Spinal cord (tissue), 10 donors: ENCODE measurements around the gene MMRN2. TPM values are rescaled to one million over a fixed set of nuclear protein-coding genes. Genes with fewer than 3 reads are reported as not detected.

Experiments
- DNase-seq, 6 donors: peaks; one replicate each; pipeline versions ENCODE4 v3.0.0 to v3.0.0-alpha.2; 2013 to 2015; ENCODE audit warnings: low spot score in 6 of 6, low read depth in 4 of 6
- H3K27ac ChIP-seq: one replicate; pipeline ENCODE4 v1.5.1; 2013; ENCODE audit warnings: low read depth, low read length, control low read depth
- H3K27me3 ChIP-seq: one replicate; pipeline ENCODE4 v1.6.1; 2013; ENCODE audit warnings: low read length; ENCODE audit not compliant: control insufficient read depth, insufficient read depth
- H3K36me3 ChIP-seq: one replicate; pipeline ENCODE4 v1.6.1; 2013; ENCODE audit warnings: low read length; ENCODE audit not compliant: control insufficient read depth, insufficient read depth
- H3K4me1 ChIP-seq: one replicate; pipeline ENCODE4 v1.6.1; 2013; ENCODE audit warnings: low read length; ENCODE audit not compliant: control insufficient read depth, insufficient read depth
- H3K4me3 ChIP-seq: one replicate; pipeline ENCODE4 v1.5.1; 2013; ENCODE audit warnings: low read depth, low read length, control low read depth
- H3K9me3 ChIP-seq: one replicate; pipeline ENCODE4 v1.6.1; 2013; ENCODE audit warnings: low read length; ENCODE audit not compliant: control insufficient read depth, insufficient read depth
- WGBS: methylation state at CpG from one replicate; pipeline ENCODE4 v1.1.5; 2013; ENCODE audit warnings: missing lambda C conversion rate; ENCODE audit not compliant: insufficient coverage; 5-methylcytosine and 5-hydroxymethylcytosine counted together
- polyA plus RNA-seq, 2 donors: library from polyadenylated mRNA; unstranded; fragments of 120-200 nt; gene quantifications; one replicate each; pipeline ENCODE4 v1.2.1, GENCODE V29; 2013; ENCODE audit not compliant: insufficient read length in 2 of 2
- total RNA-seq, 2 donors: library from RNA; depleted of rRNA in 1 of 2; stranded (reverse); fragments of 120-200 nt in 1 of 2; fragments of >200 nt in 1 of 2; gene quantifications; one replicate each; pipeline versions ENCODE4 v1.2.3 to v1.2.4, GENCODE V29; 2013 to 2014
- donor health status: healthy.

MMRN2 gene
- total and polyA plus RNA-seq, 4 donors = 13.5 to 33.5 (median 14.7) TPM

DNA sequence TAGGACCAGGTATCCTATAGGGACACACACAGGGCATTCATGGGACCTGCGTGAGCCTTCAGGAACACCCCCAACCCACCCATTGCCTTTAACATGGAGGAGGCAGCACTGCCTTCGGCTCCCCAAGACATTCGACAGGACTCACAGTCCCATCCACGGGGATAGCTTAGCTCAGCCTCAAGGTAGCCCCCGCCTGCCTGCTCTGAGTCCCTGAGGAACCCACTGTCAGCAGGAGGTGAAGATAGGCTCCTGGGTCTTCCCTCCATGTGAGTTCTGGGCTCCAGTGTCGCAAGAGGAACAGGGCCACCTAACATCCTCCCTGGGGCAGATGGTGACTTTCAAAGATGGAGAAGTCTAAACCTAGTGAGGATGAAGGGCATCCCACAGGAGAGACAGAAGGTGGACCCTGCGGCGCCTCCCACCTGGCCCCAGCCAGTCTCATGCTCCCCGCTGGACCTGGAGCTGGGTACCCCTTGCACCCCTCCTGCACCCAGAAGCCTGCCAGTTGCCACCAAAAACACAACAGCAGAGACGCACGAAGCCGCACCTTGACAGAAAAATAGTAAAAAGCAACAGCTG lies 6.0 kb upstream of the MMRN2 start:
- Histone ChIP-seq H3K36me3 (peaks cover 18% of the 10 kb centered on the region), H3K27me3 (peaks cover 8% of the 10 kb centered on the region), H3K4me1 (peaks cover 59% of the 10 kb centered on the region), H3K4me3 (no peak overlapping the region), H3K9me3 (no peaks in the 10 kb centered on the region), H3K27ac (no peak overlapping the region)
- no peak for DNase-seq
- WGBS = 92% methylated on average over 12 of the region's 12 CpGs

DNA sequence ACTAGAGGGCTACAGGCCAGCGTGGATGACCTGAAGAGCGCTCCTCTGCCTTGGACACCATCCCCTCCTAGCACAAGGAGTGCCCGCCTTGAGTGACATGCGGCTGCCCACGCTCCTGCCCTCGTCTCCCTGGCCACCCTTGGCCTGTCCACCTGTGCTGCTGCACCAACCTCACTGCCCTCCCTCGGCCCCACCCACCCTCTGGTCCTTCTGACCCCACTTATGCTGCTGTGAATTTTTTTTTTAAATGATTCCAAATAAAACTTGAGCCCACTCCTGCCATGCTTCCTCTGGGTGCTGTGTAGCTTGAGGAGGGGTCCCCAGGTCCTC lies 5.5 kb upstream of the MMRN2 start:
- WGBS = 100% methylated on average over 1 of the region's 7 CpGs
- no peaks in the 10 kb centered on the region for H3K9me3 ChIP-seq
- peaks cover 59% of the 10 kb centered on the region for H3K4me1 ChIP-seq
- no peak overlapping the region for H3K27ac ChIP-seq
- no peak overlapping the region for H3K4me3 ChIP-seq
- peaks cover 4% of the 10 kb centered on the region for H3K27me3 ChIP-seq
- no peak for DNase-seq
- peaks cover 18% of the 10 kb centered on the region for H3K36me3 ChIP-seq

DNA sequence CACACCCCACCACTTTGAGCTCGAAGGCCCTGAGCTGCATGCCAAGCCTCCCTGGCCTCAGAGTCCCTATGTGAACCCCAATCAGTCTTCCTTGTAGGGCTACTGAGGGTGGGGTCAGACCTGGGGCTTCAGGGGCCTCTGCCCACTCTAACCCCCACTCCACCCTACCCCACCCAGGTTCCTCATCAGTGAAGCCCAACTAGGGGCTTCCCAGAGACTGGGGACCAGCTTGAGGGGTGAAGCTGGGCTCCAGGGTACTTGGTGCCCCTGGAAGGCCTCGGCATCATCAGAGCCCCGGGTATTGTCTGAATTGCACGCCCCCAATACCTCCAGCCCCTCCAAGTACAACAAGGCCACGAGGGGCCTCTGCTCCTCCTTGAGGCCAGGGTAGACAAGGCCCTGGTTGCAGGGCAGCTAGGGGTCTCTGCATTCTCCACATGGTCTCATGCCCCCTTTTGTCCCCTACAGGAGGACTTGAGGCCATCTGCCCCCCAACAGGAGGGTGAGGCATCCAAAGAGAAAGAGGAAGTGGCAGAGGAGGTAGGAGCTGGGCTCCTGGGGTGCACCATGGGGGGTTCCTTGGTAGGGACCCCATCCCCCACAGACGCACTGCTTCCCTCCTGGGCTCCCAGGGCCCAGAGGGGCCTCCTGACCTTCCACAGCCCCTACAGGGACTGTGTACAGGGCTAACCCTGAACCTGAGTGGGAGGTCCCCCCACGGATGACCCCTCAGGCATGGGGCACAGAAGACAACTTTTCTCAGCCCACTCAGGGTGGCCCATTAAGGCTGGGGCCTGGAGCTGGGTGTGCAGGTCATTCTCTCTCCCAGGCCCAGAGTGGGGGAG lies 4.9 kb upstream of the MMRN2 start:
- no peak overlapping the region for H3K4me3 ChIP-seq
- H3K4me1 ChIP-seq = peaks cover 59% of the 10 kb centered on the region
- peaks cover 18% of the 10 kb centered on the region for H3K36me3 ChIP-seq
- no peak for DNase-seq
- no peak overlapping the region for H3K27ac ChIP-seq
- H3K9me3 ChIP-seq = no peaks in the 10 kb centered on the region
- no peaks in the 10 kb centered on the region for H3K27me3 ChIP-seq
- WGBS = 82% methylated on average over 7 of the region's 7 CpGs

DNA sequence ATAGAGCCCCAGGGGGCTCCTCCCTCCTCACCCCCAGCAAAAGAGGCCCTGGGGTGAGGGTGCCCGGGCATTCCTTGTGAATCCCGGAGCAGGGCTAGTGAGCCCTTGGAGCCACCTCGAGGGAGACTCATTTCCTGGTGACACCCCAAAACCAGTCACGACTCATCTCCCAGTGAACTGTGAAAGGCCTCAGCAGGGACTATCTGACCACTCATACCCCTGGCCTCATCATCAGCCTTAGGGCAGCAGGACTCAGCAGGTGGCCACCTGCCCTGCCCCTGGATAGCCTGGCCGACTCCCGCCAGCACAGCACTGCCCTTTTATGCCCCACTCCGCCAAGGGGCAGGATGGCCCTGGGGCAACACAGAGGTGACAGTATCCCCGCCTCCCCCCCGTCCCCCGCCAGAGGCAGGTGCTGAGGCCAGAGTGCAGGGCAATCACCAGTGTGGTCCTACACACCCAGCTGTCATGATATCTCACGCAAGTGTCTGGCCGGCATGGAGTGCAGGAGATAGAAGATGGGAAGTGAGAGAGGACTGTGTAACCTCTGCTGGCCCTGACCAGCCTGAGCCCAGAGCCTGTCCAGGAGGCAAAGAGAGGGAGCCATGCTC lies 4.2 kb upstream of the MMRN2 start:
- H3K9me3 ChIP-seq = no peaks in the 10 kb centered on the region
- WGBS = 96% methylated on average over 12 of the region's 12 CpGs
- peaks cover 59% of the 10 kb centered on the region for H3K4me1 ChIP-seq

DNA sequence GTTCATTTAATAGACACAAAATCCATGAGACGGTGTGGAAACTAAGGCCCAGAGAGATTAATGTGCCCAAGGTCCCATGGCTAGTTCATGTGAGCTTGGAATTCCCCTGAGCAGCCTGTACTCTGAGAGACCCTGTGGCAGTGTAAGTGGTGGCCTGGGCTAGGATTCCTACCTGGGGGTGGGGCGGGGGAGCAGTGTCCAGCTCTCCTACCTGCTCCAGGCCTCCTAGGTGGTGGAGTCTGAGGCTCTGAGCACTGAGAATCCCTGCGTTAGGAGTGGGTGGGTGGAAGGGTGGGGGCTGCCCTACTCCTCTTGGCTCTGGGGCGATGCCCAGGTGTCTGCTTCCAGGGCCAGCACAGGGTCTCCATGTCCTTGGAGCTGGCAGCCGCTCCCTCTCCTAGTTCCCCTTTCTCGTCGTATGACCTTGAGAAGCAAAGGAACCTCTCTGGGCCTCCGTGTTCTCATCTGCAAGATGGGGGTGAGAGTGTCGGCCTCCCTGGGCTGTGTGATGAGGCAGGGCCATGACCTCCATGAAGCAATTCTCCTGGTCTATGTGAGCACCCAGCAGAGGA lies 3.5 kb upstream of the MMRN2 start:
- peaks cover 18% of the 10 kb centered on the region for H3K36me3 ChIP-seq
- H3K4me1 ChIP-seq = peaks cover 60% of the 10 kb centered on the region
- no peak overlapping the region for H3K27ac ChIP-seq
- H3K4me3 ChIP-seq = no peak overlapping the region
- H3K27me3 ChIP-seq = no peaks in the 10 kb centered on the region
- H3K9me3 ChIP-seq = no peaks in the 10 kb centered on the region
- DNase-seq = no peak
- 80% methylated on average over 4 of the region's 9 CpGs for WGBS

More for the DNA sequence above, 4.2 kb upstream of the MMRN2 start:
- H3K4me3 ChIP-seq = no peak overlapping the region
- no peaks in the 10 kb centered on the region for H3K27me3 ChIP-seq
- DNase-seq = no peak
- H3K27ac ChIP-seq = no peak overlapping the region
- H3K36me3 ChIP-seq = peaks cover 18% of the 10 kb centered on the region

DNA sequence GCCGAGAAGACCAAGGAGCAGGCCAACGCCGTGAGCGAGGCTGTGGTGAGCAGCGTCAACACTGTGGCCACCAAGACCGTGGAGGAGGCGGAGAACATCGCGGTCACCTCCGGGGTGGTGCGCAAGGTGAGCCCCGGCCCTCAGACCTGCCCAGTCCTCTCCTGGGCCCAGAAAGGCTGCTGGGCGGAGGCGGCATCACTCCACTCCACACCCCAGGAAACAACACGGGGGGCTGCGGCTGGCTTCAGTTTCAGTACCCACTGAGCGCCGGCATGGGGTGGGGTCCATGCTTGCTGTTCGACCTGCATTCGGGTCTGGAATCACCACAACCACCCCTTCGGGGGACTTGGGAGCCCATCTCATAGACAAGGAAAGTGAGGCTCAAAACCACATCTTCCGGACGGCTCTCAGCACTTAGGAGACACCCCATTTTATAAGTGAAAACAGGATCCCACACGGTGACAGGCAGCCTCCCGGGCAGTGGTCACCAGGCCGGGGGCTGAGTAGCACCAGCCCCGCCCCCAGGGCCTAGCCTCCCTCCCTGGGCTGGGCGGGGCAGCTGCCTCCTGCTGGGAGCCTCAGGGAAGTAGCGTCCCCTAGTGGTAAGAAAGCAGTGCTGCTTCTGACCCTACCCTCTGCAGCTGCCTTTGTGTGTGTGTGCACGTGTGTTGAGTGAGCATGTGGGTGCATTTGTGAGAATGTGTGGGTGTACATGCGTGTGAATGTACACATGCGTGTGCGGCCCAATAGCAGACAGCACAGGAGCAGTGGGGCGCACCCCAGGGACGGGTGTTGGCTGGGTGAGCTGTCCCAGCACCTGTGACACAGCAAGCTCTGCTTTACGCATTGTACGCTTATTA lies 2.8 kb upstream of the MMRN2 start:
- DNase-seq = peak in 1 of 6 donors; percentile 52
- Histone ChIP-seq H3K4me1 (peaks cover 67% of the 10 kb centered on the region), H3K27me3 (no peaks in the 10 kb centered on the region), H3K4me3 (peak overlapping the region; percentile 2), H3K27ac (no peak overlapping the region), H3K9me3 (no peaks in the 10 kb centered on the region), H3K36me3 (peaks cover 18% of the 10 kb centered on the region)
- 79% methylated on average over 34 of the region's 37 CpGs for WGBS

DNA sequence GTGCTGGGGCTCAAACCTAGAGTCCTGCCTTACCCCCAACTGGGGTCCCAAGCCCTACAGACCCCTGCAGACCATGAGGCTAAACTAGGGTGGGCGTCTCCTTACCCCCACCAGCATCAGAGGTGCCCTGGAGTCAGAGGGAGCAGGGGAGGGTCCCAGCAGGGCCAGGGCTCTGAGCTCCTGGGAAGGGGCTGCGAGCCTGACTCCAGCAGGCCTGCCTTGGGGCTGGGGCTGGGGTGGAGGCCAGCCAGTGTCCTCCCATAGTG lies 2.3 kb upstream of the MMRN2 start:
- H3K4me1 ChIP-seq = peaks cover 70% of the 10 kb centered on the region

DNA sequence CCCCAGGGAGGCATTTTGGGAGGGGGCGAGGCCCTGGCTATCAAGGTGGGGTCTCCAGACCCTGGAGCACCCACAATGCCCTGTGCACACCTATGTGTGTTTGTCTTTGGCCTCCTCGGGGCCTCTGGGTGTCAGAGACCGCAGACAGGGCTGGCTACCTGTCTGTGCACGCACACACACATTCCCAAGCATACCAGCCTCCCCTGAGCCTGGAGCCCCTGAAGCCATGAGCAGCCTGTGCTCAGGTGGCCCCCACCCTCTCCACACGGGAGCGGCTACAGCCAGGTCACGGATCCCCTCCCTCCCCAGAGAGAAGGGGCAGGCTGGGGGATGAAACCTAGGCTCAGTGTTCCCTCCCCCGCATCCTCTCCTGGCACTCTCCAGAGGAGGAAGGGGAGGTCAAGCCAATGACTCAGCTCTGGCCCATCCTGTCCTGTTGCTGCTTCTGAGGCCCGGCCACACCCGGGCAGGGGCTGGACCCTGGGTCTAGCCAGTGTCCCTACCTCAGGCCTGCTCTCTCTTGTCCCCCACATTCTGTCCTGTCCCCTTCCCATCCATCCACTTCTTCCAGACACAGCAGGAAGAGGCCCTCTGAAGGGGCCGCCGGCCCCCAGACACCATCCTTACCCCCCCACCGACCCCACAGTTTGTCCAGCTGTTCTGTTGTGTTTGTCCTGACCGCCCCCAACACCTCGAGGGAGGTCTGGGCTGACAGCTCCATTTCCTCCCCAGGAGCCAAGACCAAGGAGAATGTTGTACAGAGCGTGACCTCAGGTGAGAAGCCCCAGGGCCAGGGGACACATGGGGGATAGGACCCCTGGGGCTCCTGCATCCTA lies 1.7 kb upstream of the MMRN2 start:
- H3K27ac ChIP-seq = peak overlapping the region; percentile 40
- WGBS = 57% methylated on average over 13 of the region's 16 CpGs
- DNase-seq = peak in 1 of 6 donors; percentile 28
- H3K4me3 ChIP-seq = peak overlapping the region; percentile 4
- H3K36me3 ChIP-seq = peaks cover 14% of the 10 kb centered on the region
- peaks cover 70% of the 10 kb centered on the region for H3K4me1 ChIP-seq
- H3K27me3 ChIP-seq = no peaks in the 10 kb centered on the region
- H3K9me3 ChIP-seq = no peaks in the 10 kb centered on the region

More for the DNA sequence above, 2.3 kb upstream of the MMRN2 start:
- Histone ChIP-seq H3K9me3 (no peaks in the 10 kb centered on the region), H3K27ac (no peak overlapping the region), H3K27me3 (no peaks in the 10 kb centered on the region), H3K4me3 (no peak overlapping the region), H3K36me3 (peaks cover 17% of the 10 kb centered on the region)
- DNase-seq = no peak
- WGBS = 100% methylated on average over 1 of the region's 2 CpGs
